ENCODE results near the gene ARHGAP21.

- TF ChIP-seq, protein P1, sequence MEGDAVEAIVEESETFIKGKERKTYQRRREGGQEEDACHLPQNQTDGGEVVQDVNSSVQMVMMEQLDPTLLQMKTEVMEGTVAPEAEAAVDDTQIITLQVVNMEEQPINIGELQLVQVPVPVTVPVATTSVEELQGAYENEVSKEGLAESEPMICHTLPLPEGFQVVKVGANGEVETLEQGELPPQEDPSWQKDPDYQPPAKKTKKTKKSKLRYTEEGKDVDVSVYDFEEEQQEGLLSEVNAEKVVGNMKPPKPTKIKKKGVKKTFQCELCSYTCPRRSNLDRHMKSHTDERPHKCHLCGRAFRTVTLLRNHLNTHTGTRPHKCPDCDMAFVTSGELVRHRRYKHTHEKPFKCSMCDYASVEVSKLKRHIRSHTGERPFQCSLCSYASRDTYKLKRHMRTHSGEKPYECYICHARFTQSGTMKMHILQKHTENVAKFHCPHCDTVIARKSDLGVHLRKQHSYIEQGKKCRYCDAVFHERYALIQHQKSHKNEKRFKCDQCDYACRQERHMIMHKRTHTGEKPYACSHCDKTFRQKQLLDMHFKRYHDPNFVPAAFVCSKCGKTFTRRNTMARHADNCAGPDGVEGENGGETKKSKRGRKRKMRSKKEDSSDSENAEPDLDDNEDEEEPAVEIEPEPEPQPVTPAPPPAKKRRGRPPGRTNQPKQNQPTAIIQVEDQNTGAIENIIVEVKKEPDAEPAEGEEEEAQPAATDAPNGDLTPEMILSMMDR (IDR thresholded peaks at IDR 0.05 in 4 of 5, conservative IDR thresholded peaks at IDR 0.05 in 1 of 5) = peak; percentile 39 to 72 (median 60)
- TF ChIP-seq POLR2A (IDR thresholded peaks at IDR 0.05) = no peak
Measured at GRCh38 chr10:24552346-24553016, 171.2 kb downstream of the ARHGAP21 start.
